ENCODE results near the gene ZNF771.

The ZNF771 gene

GRCh38 chr16:30407102-30407803 is at the start of gene ZNF771:
TSS of gene ZNF771 (plus strand) at chr16:30407606. CDS start at chr16:30408054, 448 bp downstream.
- peak; percentile 95 for DNase-seq (ENCODE audit: low read depth, low spot score)

- no peak for DNase-seq (ENCODE audit: low read depth, low spot score)
These were observed 49.5 kb upstream of the ZNF771 start for GRCh38 chr16:30357715-30358576.

- DNase-seq (ENCODE audit: low read depth, low spot score): no peak
These were observed 48.8 kb upstream of the ZNF771 start for GRCh38 chr16:30358577-30358936.

GRCh38 chr16:30358990-30359870 is 48.2 kb upstream of the ZNF771 start:
- DNase-seq (ENCODE audit: low read depth, low spot score): no peak

GRCh38 chr16:30359871-30360170 is 47.6 kb upstream of the ZNF771 start:
- no peak for DNase-seq (ENCODE audit: low read depth, low spot score)

- no peak for DNase-seq (ENCODE audit: low read depth, low spot score)
These were observed 46.2 kb upstream of the ZNF771 start for GRCh38 chr16:30361180-30361579.

- no peak for DNase-seq (ENCODE audit: low read depth, low spot score)
These were observed 42.2 kb upstream of the ZNF771 start for GRCh38 chr16:30365200-30365599.

GRCh38 chr16:30366511-30366910 is 40.9 kb upstream of the ZNF771 start:
- DNase-seq (ENCODE audit: low read depth, low spot score): no peak

- no peak for DNase-seq (ENCODE audit: low read depth, low spot score)
These were observed 39.9 kb upstream of the ZNF771 start for GRCh38 chr16:30367349-30368009.

- DNase-seq (ENCODE audit: low read depth, low spot score): peak; percentile 54
These were observed 39.1 kb upstream of the ZNF771 start for GRCh38 chr16:30368122-30368791.

GRCh38 chr16:30368792-30369090 is 38.7 kb upstream of the ZNF771 start:
- DNase-seq (ENCODE audit: low read depth, low spot score): no peak

GRCh38 chr16:30369091-30369937 is 38.1 kb upstream of the ZNF771 start:
- DNase-seq (ENCODE audit: low read depth, low spot score): peak; percentile 44

- no peak for DNase-seq (ENCODE audit: low read depth, low spot score)
These were observed 37.4 kb upstream of the ZNF771 start for GRCh38 chr16:30369938-30370455.

- peak; percentile 100 for DNase-seq (ENCODE audit: low read depth, low spot score)
These were observed 36.8 kb upstream of the ZNF771 start, which contains the start of gene TBC1D10B for GRCh38 chr16:30370456-30371247. TSS of gene TBC1D10B (minus strand) at chr16:30370494. CDS start at chr16:30370183, 311 bp downstream.

GRCh38 chr16:30371248-30371816 is 36.1 kb upstream of the ZNF771 start:
- DNase-seq (ENCODE audit: low read depth, low spot score): no peak

GRCh38 chr16:30372038-30372712 is 35.2 kb upstream of the ZNF771 start:
- no peak for DNase-seq (ENCODE audit: low read depth, low spot score)

GRCh38 chr16:30372725-30373124 is 34.7 kb upstream of the ZNF771 start:
- no peak for DNase-seq (ENCODE audit: low read depth, low spot score)

- DNase-seq (ENCODE audit: low read depth, low spot score): no peak
These were observed 32.9 kb upstream of the ZNF771 start, which contains the start of gene MYL11 for GRCh38 chr16:30374538-30374937. TSS of gene MYL11 (plus strand) at chr16:30374802. CDS start at chr16:30374858, 56 bp downstream.
